Neural progenitor cell (in vitro differentiated cells): ENCODE measurements around the gene HCK.

ENCODE experiments used
- EZH2phosphoT487 ChIP-seq: fragments of 200-600 bp; sonication (generic); IDR thresholded peaks from 2 replicates; pipeline ENCODE4 v1.6.1; 2017; ENCODE audit warnings: antibody characterized with exemption
- TF ChIP-seq, protein P1 (sequence below): fragments of 200-600 bp; sonication (generic); IDR thresholded peaks from 2 replicates; pipeline ENCODE4 v1.5.1; 2017; ENCODE audit warnings: antibody characterized with exemption, mild to moderate bottlenecking

DNA sequence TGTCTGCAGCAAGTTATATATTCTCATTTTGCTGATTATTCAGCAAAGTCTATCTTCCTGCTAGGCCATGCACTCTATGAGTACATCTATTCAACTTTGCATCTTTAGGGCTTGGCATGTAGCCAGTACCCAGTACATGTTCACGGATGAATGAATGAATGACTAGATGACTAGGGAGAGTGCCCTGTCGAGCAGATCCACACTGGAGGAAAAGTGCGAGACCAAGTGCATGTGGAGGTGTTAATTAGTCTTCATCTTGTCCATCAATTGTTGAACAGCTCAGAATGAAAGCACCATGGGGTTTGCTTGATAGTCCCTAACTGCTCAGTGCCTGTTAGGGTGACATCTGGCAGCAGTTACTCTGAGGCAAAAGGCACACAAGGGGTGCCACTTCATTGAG, 87.9 kb downstream of the HCK start:
- TF ChIP-seq, protein P1, sequence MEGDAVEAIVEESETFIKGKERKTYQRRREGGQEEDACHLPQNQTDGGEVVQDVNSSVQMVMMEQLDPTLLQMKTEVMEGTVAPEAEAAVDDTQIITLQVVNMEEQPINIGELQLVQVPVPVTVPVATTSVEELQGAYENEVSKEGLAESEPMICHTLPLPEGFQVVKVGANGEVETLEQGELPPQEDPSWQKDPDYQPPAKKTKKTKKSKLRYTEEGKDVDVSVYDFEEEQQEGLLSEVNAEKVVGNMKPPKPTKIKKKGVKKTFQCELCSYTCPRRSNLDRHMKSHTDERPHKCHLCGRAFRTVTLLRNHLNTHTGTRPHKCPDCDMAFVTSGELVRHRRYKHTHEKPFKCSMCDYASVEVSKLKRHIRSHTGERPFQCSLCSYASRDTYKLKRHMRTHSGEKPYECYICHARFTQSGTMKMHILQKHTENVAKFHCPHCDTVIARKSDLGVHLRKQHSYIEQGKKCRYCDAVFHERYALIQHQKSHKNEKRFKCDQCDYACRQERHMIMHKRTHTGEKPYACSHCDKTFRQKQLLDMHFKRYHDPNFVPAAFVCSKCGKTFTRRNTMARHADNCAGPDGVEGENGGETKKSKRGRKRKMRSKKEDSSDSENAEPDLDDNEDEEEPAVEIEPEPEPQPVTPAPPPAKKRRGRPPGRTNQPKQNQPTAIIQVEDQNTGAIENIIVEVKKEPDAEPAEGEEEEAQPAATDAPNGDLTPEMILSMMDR = no peak
- no peak for TF ChIP-seq EZH2phosphoT487
